ENCODE measurements around the gene PPP6R3.

The PPP6R3 gene

DNA sequence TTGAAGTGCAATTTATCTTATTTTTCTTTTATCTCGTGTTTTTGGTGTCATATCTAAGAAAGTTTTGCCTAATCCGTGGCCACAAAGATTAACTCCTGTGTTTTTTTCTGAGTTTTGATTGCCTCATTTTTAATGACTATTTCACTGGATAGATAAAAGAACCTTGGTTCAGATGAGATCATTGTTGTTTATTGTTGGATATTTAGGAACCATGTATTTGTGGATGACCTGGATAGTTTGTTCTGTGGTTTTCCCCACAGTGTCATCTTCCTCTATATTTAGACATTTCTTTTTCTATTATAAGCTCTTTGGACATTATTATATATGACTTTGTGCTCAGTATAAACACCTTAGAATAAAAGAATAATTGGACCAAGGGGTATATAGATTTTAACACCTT lies 37.2 kb downstream of the PPP6R3 start:
- DNase-seq: no peak

DNA sequence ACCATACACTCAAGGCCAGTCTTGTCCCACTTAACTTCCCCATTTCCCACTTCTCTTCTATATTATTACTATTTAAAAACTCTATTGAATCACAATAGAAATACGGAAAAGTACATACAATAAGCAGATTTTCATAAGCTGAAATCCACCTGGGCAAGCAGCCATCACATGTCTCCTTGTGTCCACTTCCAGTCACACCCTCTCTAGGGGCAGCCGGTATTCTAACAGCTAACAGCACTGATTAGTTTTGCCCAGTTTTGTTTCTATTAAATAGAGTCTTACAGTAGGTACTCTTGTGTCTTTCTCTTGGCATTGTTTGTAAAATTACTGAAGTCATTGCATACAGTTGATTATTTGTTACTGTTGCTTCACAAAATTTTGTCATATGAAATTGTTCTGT lies 37.8 kb downstream of the PPP6R3 start:
- no peak for DNase-seq

DNA sequence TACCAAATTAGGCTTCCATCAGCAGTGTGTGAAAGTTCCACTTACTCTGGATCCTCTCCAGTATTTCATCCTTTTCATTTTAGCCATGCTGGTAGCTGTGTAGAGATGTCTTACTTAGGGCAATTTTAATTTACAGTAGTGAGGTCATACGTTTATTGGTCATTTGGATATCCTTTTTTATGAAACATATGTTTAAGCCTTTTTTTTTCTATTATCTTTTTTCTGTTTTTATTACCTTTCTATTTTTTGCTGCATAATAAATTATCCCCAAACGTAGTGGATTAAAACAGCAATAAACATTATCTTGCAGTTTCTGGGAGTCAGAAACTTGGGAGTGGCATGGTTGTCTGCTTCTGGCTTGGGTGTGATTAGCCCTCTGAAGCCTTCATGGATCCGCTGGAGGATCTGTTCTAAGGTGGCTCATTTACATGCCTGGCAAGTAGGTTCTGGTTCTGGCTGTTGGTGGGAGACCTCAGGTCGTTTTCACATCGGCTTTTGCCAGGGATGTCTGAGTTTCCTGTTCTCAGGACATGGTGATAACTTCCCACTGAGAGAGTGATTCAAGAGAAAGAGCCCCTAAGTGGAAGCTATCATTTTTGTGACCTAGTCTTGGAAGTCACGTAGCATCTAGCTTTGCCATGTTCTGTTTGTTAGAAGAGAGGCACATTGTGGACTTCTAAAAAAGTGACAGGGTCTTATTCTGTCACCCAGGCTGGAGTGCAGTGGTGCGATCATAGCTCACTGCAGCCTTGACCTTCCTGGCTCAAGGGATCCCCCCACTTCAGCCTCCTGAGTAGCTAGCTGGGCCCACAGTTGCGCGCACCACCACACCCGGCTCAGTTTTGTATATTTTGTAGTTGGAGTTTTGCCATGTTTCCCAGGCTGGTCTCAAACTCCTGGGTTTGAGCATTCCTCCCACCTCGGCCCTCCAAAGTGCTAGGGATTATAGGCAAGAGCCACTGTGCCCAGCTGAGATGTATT lies 38.6 kb downstream of the PPP6R3 start:
- DNase-seq: no peak

DNA sequence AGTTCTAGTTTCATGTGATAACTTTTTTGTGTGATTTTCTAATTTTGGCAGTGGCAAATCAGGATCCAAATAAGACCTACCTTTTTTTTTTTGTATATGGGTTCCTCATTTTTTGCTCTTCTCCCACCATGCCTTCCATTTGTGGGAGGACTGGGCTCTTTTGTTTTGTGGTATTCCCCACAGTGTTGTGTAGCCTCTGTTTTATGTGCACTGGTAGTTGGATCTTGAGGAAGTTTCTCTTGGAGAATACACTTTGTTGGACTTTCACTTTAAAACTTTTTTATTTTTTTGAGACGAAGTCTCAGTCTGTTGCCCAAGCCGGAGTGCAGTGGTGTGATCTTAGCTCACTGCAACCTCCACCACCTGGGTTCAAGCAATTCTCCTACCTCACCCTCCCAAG lies 39.7 kb downstream of the PPP6R3 start:
- no peak for DNase-seq

DNA sequence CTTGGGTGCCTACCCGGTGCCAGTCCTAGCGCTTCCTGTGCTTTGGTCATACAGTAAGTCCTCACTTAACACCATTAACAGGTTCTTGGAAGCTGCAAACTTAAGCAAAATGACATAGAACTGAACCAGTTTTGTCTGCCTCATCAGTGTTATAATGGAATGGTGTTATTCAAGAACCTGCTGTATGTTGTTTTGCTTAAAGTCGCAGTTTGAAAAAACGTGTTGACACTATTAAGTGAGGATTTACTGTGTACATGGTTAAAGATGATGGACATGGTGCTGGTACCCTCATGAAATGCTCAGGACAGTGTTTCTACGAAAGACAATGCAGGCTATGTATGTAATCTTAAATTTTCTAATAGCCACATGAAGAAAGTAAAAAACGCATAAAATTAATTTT lies 41.3 kb downstream of the PPP6R3 start:
- no peak for DNase-seq

DNA sequence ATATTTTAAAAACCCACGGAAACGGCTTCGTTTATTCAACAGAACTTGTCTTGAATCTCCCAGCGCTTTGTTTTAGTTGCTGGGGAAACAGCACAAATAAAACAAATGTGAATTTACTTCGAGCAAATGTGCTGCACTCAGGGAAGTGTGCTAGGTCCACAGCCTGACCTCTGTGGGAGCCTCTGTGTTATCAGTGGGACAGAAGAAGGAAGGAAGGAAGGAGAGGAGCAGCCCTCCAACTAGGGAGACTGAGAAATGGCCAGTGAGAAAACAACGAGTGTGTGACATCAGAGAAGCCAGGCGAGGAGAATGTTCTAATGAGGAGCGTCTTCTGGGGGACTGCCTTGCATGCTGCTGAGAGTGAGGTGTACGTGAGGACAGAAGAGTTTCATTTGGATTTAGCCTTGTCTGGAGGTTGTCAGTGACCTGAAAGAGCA lies 42.7 kb downstream of the PPP6R3 start:
- no peak for DNase-seq

DNA sequence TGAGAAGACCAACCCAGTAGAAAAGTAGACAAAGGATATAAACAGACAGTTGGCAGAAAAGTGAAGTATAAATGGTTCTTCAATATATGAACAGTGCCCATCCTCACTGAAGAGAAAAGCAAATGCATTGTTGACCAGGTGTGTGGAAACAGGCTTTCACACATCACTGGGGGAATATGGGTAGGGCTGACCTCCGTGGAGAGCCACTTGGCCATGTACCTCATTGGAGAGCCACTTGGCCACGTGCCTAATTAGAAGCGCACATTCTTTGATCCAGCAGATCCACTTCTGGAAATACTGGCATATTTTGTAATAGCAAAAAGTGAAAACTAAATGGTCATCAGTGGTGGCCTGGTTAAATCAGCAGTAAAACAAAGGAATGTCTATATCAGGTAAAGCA lies 43.2 kb downstream of the PPP6R3 start:
- no peak for DNase-seq

DNA sequence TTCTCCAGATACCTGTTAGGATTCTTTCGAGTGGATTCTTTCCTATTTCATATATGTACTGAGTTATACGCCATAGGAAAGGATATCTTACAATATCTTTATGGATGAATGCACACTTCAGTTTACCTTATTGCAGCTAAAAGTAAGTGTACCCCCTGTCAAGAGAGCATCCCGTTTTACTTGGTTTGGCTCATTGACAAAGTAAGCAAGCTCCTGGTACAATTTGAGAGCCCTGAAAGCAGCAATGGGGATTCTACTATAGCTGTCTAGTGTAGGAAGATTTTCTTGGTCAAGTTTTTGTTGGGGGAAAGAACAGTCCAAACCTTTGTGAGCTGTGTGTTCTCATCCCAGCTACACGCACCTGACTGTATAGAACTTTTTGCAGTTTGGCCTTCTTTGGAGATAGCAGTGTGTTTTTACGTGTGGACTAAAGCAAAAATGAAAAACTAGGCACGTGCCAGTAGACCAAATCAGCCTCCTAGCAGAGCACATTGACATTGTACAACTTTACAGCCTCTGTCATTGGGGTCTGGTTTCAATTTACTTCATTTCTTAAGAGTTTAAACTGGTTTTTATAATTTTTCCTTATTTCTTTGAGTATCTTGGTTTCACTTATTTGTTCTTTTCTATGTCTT lies 44.0 kb downstream of the PPP6R3 start:
- no peak for DNase-seq

DNA sequence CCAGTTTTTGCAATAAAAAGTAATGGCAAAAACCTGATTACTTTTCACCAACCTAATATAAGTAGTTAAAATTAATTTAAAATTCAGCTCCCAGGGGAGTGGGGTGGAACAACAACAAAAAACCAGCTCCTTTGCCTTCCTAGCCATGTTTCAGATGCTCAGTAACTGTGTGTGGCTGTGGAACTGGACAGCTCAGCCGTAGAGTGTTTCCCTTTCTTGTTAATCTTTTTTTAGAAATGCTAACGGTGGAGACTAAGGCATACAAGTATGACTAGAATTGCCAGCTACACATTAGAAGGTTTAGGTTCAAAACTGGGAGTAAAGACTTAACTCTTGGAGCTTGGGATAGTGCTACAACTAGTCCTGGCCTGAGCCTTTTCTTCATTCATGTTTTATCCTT lies 45.0 kb downstream of the PPP6R3 start:
- DNase-seq: no peak

DNA sequence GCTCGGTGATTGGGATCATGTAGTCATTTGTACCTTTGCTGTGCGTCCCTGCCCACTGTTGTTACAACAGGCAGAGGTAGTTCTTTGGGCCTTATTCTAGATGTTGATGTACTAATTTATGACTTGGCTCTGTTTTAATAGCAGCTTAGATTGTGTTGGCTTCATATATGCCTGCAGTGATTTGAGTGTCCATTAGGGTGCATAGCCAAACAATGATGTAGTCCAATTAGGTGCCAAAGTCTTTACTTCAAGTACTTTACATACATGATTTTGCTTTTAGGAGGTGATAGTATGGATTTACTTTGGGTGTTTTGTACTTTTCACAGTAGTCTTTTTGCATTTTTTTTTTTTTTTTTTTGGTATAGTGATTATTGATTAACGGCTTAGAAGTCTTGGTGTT lies 46.4 kb downstream of the PPP6R3 start:
- no peak for DNase-seq

DNA sequence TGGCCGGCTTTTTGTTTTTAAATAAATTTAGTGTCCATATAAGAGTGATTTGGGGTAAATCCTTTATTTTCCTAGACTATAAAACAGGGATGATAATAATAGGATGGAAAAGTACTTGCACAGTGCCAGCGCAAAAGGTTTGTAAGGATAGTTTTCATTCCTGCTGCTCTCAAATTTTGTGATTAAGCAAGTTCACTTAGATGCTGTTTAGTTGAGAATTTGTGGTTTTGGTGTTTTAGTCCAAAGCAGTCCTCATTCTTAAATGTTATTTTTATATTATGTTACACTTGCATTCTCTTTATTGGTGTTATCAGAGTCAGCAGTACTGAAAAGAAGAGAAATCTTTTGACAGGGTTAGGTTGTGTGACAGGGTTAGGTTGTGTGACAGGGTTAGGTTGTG lies 47.9 kb downstream of the PPP6R3 start:
- DNase-seq: no peak

DNA sequence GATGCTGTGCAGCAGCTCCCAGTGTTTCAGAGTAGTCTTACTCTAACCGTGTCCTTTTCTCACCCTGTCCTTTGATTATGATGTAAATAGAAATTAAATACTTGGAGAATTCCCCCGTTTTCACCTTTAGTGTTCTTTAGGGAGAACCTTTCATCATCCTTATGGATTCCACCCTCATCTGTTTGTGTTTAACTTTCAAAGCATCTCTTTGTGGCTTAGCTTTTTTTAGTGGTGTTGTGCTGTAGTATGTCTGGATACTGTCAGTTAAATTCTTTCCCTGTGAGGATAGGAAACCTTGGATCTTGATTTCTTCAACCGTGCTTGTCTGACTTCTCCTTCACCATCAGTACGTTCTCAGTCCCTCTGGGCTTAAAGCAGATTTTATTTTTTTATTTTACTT lies 48.5 kb downstream of the PPP6R3 start:
- DNase-seq: no peak

DNA sequence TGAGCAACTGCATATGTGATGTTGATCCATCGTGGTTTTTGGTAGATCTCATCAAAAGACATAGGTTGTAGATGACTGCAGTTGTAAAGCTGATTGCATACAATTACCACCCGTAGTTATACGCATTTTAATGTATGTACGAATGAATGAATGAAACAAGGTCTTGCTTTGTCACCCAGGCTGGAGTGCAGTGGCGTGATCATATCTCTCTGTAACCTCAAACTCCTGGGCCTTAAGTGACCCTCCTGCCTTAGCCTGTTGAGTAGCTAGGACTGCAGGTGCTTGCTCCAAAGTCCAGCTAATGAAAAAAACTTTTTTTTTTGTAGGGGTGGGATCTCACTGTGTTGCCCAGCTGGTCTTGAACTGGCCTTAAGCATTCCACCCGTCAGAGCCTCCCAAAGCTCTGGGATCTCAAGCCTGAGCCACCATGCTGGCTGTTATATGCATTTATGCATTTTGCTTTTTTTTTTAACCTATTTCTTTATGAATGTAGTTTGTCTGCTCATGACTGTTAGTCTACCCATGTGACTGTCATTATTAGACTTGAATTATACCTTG lies 53.5 kb downstream of the PPP6R3 start:
- DNase-seq: no peak

DNA sequence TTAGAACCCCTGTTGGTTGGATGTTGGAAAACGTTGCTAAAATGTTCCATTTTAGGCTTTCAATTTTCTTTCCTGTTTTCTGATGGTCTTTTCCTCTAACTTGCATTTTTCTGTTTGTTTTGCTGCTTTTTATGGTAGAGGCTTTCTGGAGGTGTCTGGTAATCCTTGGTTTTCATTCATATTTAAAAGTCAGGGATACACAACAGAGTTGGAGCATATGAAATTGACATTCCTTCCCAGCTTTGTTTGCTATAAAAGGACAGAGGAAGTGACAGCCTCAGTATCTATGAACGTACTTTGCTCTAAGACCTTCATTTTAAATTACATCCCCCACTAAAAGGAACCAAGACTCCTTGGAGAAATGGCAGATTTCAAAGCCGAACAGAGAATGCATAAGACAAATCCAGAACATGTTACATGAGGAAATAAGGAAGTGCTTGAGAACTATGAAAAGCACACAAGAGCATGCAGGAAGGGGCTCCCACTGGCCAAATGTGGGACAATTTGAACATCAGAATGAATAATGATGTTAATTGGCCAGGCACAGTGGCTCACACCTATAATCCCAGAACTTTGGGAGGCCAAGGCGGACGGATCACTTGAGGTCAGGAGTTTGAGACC lies 56.7 kb downstream of the PPP6R3 start:
- no peak for DNase-seq

DNA sequence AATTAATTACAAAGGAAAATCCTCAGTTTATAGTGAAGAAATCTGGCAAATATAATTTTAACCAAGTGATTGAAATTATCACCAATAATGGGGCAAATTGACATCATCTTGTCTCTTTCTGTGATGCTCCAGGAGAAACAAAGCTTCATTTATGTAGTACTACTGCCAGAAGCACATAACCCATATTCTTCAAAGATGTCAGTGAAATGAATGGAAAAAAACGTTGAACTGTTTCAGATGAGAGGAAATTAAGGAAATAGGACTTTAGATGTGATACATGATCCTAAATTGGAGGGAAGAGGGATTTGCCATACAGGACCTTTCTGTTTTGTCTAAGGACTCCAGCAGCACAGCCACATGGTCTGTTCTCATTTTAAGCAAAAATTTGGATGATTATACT lies 57.6 kb downstream of the PPP6R3 start:
- no peak for DNase-seq

DNA sequence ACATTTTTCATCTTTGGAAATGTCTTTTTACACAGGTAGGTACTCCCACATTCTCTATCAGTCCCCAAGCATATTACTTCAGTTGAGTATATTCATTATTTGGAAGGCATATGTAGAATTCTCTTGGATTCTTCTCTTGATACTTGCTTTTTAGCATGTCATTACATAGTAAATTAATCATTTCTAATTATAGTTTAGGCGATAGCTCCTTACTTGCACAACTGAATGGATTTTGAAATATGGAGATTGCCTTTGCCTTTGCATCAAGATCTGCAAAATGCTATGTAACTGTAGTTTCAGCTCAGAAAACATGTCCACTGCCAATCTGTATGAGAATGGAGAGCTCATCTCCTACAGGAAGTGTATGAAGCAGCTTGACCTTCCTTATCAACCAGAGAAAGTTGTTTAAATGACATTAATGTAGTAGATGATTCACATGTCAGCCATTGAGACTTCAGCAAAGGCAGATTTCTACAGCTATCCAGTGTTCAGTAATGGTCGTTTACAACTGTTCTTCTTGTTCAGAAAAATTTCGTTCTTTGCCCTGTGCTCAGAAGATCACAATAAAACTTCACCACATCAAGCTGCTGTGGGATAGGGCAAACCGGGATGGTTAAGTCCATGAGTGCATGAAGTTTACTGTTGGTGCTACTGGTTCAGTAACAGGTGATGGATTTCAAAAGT lies 61.6 kb downstream of the PPP6R3 start:
- no peak for DNase-seq

DNA sequence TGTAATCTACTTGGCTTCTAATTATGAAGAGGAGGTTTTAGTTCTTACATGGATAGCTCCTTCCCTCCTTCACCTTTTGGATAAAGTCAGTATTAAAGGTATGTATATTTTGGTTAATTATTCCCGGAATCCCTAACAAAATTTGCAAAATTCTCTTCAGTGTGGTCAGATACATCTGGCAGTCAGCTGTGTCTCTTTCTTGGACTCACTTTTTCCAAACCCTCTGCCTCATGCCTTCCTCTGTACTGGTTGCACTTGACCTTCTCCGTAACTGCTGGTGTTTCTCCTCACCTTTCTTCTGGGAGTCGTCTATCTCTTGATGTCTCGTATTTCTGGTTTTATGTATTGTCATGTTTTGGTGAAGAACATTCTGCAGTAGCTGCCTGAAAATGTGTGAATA lies 62.5 kb downstream of the PPP6R3 start:
- DNase-seq: no peak

DNA sequence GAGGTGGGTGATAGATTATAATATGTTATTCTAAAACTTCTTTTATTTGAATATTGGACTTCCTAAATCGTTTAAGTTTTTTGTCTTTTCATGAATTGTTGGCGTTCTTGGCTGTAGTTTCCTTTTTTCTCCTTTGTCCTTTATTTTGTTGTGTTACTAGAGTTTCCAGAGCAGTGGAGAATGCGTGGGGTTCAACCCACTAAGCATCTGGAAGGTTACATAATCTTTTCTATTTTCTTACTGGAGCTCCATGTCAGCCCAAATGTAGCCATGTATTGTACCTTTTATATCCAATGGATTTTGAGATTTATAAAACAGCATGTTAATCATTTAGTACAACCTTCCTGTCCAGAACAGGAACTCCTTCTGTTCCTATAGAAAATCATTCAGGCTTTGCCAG lies 63.2 kb downstream of the PPP6R3 start:
- no peak for DNase-seq

DNA sequence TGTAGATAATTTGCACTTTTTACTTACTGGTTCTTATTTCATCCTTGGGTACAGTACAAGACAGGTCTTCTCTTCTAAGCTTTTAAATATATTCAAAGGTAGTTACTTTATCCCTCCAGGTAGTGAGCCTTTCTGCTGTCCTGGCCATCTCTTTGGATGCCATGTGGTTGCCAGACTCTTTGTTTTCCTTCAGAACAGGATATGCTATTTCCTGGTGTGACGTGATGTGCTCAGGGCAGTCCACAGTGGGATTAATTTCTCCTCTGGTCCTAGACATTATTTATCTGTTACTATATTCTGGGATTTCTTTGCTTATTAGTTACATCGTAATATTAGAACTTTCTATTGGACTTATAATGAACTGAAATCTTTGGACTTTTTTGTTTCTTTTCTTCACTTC lies 63.7 kb downstream of the PPP6R3 start:
- DNase-seq: no peak

DNA sequence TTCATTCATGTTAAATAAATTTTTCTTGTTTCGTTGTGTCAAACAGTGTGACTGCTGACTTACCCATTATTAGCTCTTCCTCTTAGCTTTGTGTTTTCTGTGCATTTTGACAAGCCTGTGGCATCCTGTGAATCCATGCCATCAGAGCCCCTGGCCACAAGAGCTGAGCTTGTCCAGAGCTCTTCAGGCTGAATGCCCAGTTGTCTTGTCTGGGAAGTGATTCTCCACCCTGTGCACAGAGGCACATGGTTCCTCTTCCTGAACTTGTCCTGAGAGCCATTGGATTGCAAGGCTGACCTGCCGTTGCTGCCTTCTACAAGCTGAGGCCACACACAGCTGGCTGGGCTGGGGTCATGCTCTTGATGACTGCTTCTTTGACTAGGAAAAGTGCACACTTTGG lies 64.1 kb downstream of the PPP6R3 start:
- DNase-seq: no peak

DNA sequence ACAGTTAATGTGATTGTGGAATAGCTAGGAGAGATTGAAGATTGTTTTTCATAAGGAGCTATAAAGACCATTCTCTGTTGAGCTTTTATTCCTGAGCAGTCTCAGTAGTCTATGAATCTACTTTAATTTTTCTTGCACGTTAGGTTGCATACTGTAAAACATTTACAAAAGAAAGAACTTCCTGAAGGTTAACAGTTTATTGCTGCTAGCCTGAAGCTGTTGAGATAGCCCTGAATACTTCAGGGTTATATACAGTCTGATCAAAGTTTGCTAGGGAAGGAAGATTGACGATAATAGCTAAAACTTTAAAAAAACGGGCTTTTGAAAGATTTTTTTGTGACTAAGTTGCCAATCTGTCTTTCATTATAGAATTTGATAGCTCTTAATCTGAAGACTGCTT lies 64.8 kb downstream of the PPP6R3 start:
- no peak for DNase-seq

DNA sequence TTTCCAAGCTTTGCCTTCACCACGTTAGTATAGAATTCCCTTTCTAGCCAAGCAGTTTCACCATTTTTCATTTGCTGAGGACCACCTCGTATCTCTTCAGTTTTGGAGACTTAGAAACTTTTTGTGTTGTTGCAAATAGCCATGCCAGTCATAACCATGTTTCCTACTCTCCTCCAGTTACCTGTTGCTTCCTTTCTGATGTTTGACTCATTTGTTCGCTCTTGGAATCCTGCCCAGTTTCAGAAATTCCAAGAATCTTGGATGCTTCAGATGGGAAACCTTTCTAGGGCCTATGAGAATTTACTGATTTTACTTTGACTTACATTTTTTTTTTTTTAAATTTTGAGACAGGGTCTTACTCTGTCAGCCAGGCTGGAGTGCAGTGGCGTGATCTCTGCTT lies 65.4 kb downstream of the PPP6R3 start:
- DNase-seq: no peak

DNA sequence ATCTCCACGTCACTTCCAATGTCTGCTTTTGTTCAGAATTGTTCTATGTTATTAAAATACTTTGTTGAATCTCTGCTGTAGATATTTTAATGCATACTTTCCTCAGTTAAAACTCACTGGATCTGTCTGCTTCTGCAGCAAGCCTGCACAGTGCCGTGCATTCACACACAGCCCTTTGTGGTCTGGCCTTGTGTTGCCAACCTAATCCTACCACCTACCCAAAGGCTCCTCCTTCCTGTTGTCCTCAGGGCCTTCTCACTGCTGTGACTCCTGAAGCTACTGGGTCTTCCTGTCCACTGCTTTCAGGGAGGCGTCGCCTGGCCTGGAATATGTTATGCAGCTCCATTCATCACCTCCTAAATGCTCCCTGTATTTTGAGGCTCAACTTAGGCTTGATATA lies 67.0 kb downstream of the PPP6R3 start:
- no peak for DNase-seq

Measured in amniotic stem cell (primary cell).